Fibroblast of the aortic adventitia (primary cell): ENCODE results near the gene ITGB8. TPM values are rescaled to one million over a fixed set of nuclear protein-coding genes. Genes with fewer than 3 reads are reported as not detected.

Source experiments
- DNase-seq: peaks from one replicate; pipeline ENCODE4 v3.0.0-alpha.2; 2010; ENCODE audit warnings: low read depth
- H3K4me3 ChIP-seq: 2 replicates; pipeline ENCODE4 v1.5.1; 2011; ENCODE audit warnings: low read depth, mild to moderate bottlenecking, control low read depth, low read length, moderate library complexity
- CTCF ChIP-seq: IDR thresholded peaks from 2 replicates; pipeline ENCODE4 v1.5.1; 2011; ENCODE audit warnings: mild to moderate bottlenecking, low read length, control low read depth, inconsistent platforms; ENCODE audit not compliant: insufficient read depth
- total RNA-seq: library from RNA; depleted of rRNA; stranded (reverse); fragments of >200 nt; gene quantifications from 2 replicates; pipeline ENCODE4 v1.2.3, GENCODE V29; 2012; ENCODE audit warnings: low replicate concordance

Gene ITGB8
- total RNA-seq, 1 donor, result 79.2 TPM

GRCh38 chr7:20401861-20402746, 71.4 kb downstream of the ITGB8 start:
- TF ChIP-seq CTCF, result no peak
- no peak overlapping the region for H3K4me3 ChIP-seq
- peak; percentile 60 for DNase-seq

- no peak for DNase-seq
- TF ChIP-seq CTCF, result peak; percentile 48
- no peak overlapping the region for H3K4me3 ChIP-seq
Measured at GRCh38 chr7:20402747-20403230, 72.1 kb downstream of the ITGB8 start.

GRCh38 chr7:20403331-20403730, 72.6 kb downstream of the ITGB8 start:
- H3K4me3 ChIP-seq, result no peak overlapping the region
- DNase-seq, result peak; percentile 74
- no peak for TF ChIP-seq CTCF

GRCh38 chr7:20404320-20404719, 73.6 kb downstream of the ITGB8 start:
- no peak overlapping the region for H3K4me3 ChIP-seq
- DNase-seq, result no peak
- TF ChIP-seq CTCF, result no peak

GRCh38 chr7:20407585-20408466, 77.1 kb downstream of the ITGB8 start:
- DNase-seq, result peak; percentile 81

GRCh38 chr7:20408467-20408826, 77.7 kb downstream of the ITGB8 start:
- DNase-seq, result peak; percentile 88
- no peak for TF ChIP-seq CTCF
- H3K4me3 ChIP-seq, result no peak overlapping the region

More at GRCh38 chr7:20407585-20408466, 77.1 kb downstream of the ITGB8 start:
- H3K4me3 ChIP-seq, result no peak overlapping the region
- TF ChIP-seq CTCF, result no peak
